NB4 (cell line): ENCODE results near the gene SLC39A13.

Source experiments
- DNase-seq: peaks from one replicate; pipeline ENCODE4 v3.0.0; 2010; ENCODE audit warnings: low read depth
- H3K4me3 ChIP-seq: one replicate; pipeline ENCODE4 v1.5.1; 2011; ENCODE audit warnings: mild to moderate bottlenecking, low read depth, low read length, moderate library complexity
- MAX ChIP-seq: IDR thresholded peaks from 2 replicates; pipeline ENCODE4 v1.6.1; 2011; ENCODE audit warnings: low read depth, low read length
- MYC ChIP-seq: IDR thresholded peaks from 2 replicates; pipeline ENCODE4 v1.6.1; 2011; ENCODE audit warnings: low read depth, low read length
- POLR2A ChIP-seq: IDR thresholded peaks from 2 replicates; pipeline ENCODE4 v1.6.1; 2011; ENCODE audit warnings: mild to moderate bottlenecking; ENCODE audit not compliant: insufficient read length; ENCODE audit errors: extremely low read depth
- TF ChIP-seq, protein P1 (sequence below): IDR thresholded peaks from one replicate; pipeline ENCODE4 v1.5.1; 2012; ENCODE audit warnings: low read depth, low read length

The SLC39A13 gene

GRCh38 chr11:47395223-47396048 is 13.0 kb upstream of the SLC39A13 start:
- TF ChIP-seq, protein P1, sequence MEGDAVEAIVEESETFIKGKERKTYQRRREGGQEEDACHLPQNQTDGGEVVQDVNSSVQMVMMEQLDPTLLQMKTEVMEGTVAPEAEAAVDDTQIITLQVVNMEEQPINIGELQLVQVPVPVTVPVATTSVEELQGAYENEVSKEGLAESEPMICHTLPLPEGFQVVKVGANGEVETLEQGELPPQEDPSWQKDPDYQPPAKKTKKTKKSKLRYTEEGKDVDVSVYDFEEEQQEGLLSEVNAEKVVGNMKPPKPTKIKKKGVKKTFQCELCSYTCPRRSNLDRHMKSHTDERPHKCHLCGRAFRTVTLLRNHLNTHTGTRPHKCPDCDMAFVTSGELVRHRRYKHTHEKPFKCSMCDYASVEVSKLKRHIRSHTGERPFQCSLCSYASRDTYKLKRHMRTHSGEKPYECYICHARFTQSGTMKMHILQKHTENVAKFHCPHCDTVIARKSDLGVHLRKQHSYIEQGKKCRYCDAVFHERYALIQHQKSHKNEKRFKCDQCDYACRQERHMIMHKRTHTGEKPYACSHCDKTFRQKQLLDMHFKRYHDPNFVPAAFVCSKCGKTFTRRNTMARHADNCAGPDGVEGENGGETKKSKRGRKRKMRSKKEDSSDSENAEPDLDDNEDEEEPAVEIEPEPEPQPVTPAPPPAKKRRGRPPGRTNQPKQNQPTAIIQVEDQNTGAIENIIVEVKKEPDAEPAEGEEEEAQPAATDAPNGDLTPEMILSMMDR, result no peak
- TF ChIP-seq MAX (no peak), MYC (no peak), POLR2A (no peak)
- peak; percentile 79 for DNase-seq
- H3K4me3 ChIP-seq, result peak overlapping the region; percentile 49

DNA sequence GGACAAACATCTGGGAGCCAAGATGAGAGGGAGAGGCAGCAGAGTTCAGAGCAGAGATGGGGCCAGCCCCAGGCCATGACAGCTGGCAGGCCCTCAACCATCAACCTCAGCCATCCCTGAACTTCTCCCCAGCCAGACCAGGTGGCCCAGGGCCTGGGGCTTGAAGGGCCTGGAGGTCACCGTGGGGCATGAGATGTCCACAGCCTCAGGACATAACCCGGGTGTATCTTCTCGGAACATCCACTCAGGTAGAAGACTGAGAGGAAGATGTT is 12.4 kb upstream of the SLC39A13 start:
- DNase-seq, result no peak
- H3K4me3 ChIP-seq, result no peak overlapping the region
- TF ChIP-seq, protein P1, result no peak
- no peak for TF ChIP-seq MYC
- no peak for TF ChIP-seq POLR2A
- TF ChIP-seq MAX, result no peak

DNA sequence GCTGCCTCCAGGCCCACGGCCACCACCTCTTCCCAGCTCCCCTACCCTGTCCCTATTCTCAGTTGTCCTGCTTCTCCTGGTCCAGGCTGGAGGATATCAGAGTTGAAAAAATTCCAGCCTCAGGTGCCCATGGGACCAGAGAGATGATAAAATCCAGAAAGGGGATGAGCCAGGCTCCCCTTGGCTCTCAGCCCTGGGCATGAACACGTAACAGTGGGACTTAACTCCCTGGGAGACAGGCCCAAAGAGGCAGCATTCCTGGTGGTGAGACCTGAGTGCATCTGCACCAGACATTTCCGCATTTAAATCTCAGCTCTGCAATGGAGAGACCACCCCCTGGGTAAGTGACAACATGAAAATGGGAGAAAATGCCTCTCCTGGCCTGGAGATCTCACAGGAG is 10.4 kb upstream of the SLC39A13 start:
- DNase-seq, result no peak
- TF ChIP-seq POLR2A (no peak), MYC (no peak), MAX (no peak)
- TF ChIP-seq, protein P1, result no peak
- no peak overlapping the region for H3K4me3 ChIP-seq

- H3K4me3 ChIP-seq, result no peak overlapping the region
- TF ChIP-seq MAX, result no peak
- TF ChIP-seq MYC, result no peak
- no peak for TF ChIP-seq POLR2A
- TF ChIP-seq, protein P1, result no peak
These were observed 9.8 kb upstream of the SLC39A13 start for GRCh38 chr11:47398551-47398950.

DNA sequence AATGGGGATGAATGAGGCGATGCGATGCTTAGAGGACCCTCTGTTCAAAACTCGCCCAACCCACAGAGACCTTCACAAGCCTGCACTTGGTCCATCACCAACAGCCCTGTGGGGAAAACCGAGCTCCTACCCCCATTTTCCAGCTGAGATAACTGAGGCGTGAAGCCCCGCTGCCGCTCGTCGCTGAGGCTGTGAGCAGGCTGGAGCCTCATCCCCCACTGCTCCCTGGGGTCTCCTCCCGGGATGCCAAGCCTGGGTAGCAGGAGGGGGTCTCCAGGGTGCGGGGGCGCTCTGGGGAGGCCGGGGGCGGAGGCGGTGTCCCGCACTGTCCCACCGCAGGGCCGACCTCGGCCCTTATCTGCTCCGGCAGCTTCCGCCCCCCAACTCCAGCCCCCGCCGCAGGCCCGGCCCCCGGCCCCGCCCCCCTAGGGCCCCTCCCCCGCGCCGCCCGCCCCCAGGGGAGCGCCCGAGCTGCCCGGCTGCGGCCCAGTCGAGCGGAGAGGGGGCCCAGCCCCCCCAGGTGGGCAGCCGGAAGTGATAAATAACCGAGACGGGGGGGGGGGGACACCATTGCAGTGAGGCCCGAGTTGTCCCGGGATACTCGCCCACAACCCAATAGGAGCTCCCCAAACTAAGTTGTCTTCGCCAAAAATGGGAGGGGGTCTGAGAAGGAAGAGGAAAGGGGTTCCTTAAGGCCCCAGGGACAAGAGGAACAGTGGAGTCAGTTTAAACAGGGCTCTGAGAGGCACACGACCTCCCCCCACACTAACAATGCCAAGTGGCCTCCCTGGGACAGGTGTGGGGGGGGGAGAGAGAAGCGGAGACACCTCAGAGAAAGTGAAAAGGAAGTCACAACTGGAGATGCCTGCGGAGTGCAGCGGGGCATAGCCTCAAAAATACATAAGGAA is 8.3 kb upstream of the SLC39A13 start:
- no peak for TF ChIP-seq MAX
- H3K4me3 ChIP-seq, result peak overlapping the region; percentile 62

More at GRCh38 chr11:47398551-47398950, 9.8 kb upstream of the SLC39A13 start:
- DNase-seq, result no peak

More for the DNA sequence above, 8.3 kb upstream of the SLC39A13 start:
- peak; percentile 83 for DNase-seq
